SK-N-SH treated with all-trans-retinoic acid at 6 μM for 48 hours (cell line): ENCODE results near the gene TMEM259.

ENCODE experiments used
- ATAC-seq: fragments of 200-7000 bp; cut with Tn5 transposase; 3 replicates; pipeline ENCODE4 v1.9.1; 2020; ENCODE audit warnings: mild to moderate bottlenecking, moderate library complexity
- ARNTL ChIP-seq: fragments of 450-650 bp; formaldehyde crosslinking; IDR thresholded peaks from 2 replicates; pipeline ENCODE4 v1.5.0; 2020; ENCODE audit warnings: low read depth, mild to moderate bottlenecking, moderate library complexity, borderline replicate concordance
- BACH2 ChIP-seq: fragments of 250-450 bp; sonication (Bioruptor Pico); IDR thresholded peaks from 2 replicates; pipeline ENCODE4 v1.9.0; 2021; ENCODE audit warnings: mild to moderate bottlenecking, borderline replicate concordance
- CSDC2 ChIP-seq: fragments of 250-450 bp; sonication (Bioruptor Pico); IDR thresholded peaks from 2 replicates; pipeline ENCODE4 v1.5.0; 2020; ENCODE audit warnings: mild to moderate bottlenecking, moderate library complexity
- ESRRG ChIP-seq: fragments of 250-450 bp; sonication (Bioruptor Pico); IDR thresholded peaks from 2 replicates; pipeline ENCODE4 v1.6.1; 2021; ENCODE audit warnings: mild to moderate bottlenecking
- GLIS3 ChIP-seq: fragments of 250-450 bp; sonication (Bioruptor Pico); IDR thresholded peaks from 2 replicates; pipeline ENCODE4 v1.5.0; 2020; ENCODE audit warnings: mild to moderate bottlenecking, moderate library complexity
- ISL1 ChIP-seq: fragments of 250-450 bp; sonication (Bioruptor Pico); IDR thresholded peaks from 2 replicates; pipeline ENCODE4 v2.1.2; 2022; ENCODE audit warnings: mild to moderate bottlenecking, moderate library complexity
- OSR1 ChIP-seq: fragments of 250-450 bp; sonication (Bioruptor Pico); IDR thresholded peaks from 2 replicates; pipeline ENCODE4 v1.8.0; 2022; ENCODE audit warnings: moderate library complexity, mild to moderate bottlenecking, inconsistent platforms
- PPARA ChIP-seq: fragments of 250-450 bp; sonication (Bioruptor Pico); IDR thresholded peaks from 2 replicates; pipeline ENCODE4 v1.5.0; 2020; ENCODE audit warnings: mild to moderate bottlenecking, borderline replicate concordance
- SNAI2 ChIP-seq: fragments of 250-450 bp; sonication (Bioruptor Pico); IDR thresholded peaks from 2 replicates; pipeline ENCODE4 v1.5.0; 2020; ENCODE audit warnings: mild to moderate bottlenecking, moderate library complexity
- TCF4 ChIP-seq: fragments of 250-450 bp; sonication (Bioruptor Pico); IDR thresholded peaks from 2 replicates; pipeline ENCODE4 v1.8.0; 2021; ENCODE audit warnings: mild to moderate bottlenecking, moderate library complexity, borderline replicate concordance
- TOX ChIP-seq: fragments of 250-450 bp; sonication (Bioruptor Pico); IDR thresholded peaks from 2 replicates; pipeline ENCODE4 v1.8.0; 2021; ENCODE audit warnings: mild to moderate bottlenecking, moderate library complexity, borderline replicate concordance
- ZC3H10 ChIP-seq: fragments of 250-450 bp; sonication (Bioruptor Pico); IDR thresholded peaks from 2 replicates; pipeline ENCODE4 v1.5.1; 2021; ENCODE audit warnings: mild to moderate bottlenecking, moderate library complexity
- ZFP3 ChIP-seq: fragments of 250-450 bp; sonication (Bioruptor Pico); IDR thresholded peaks from 2 replicates; pipeline ENCODE4 v1.5.0; 2020; ENCODE audit warnings: mild to moderate bottlenecking, moderate library complexity
- ZNF565 ChIP-seq: fragments of 450-650 bp; formaldehyde crosslinking; conservative IDR thresholded peaks from 2 replicates; pipeline ENCODE4 v1.5.0; 2020; ENCODE audit warnings: low read depth, mild to moderate bottlenecking, moderate library complexity
- ZNF70 ChIP-seq: fragments of 450-650 bp; formaldehyde crosslinking; IDR thresholded peaks from 2 replicates; pipeline ENCODE4 v1.5.0; 2020; ENCODE audit warnings: mild to moderate bottlenecking, moderate library complexity
- ZNF8 ChIP-seq: fragments of 450-650 bp; formaldehyde crosslinking; IDR thresholded peaks from 2 replicates; pipeline ENCODE4 v1.5.0; 2020; ENCODE audit warnings: mild to moderate bottlenecking, moderate library complexity
- TF ChIP-seq, protein P1 (sequence below): fragments of 250-450 bp; sonication (Bioruptor Pico); IDR thresholded peaks from 2 replicates; pipeline ENCODE4 v1.8.0; 2020; ENCODE audit warnings: mild to moderate bottlenecking, moderate library complexity, borderline replicate concordance
- TF ChIP-seq, protein P2 (sequence below): fragments of 250-450 bp; sonication (Bioruptor Pico); IDR thresholded peaks from 2 replicates; pipeline ENCODE4 v1.5.1; 2021; ENCODE audit warnings: mild to moderate bottlenecking, moderate library complexity
- TF ChIP-seq, protein P3 (sequence below): fragments of 250-450 bp; sonication (Bioruptor Pico); IDR thresholded peaks from 2 replicates; pipeline ENCODE4 v1.8.0; 2021; ENCODE audit warnings: low read depth, mild to moderate bottlenecking, moderate library complexity, borderline replicate concordance
- TF ChIP-seq, protein P4 (sequence below): fragments of 250-450 bp; sonication (Bioruptor Pico); IDR thresholded peaks from 2 replicates; pipeline ENCODE4 v1.5.1; 2020; ENCODE audit warnings: low read depth, mild to moderate bottlenecking, moderate library complexity

The TMEM259 gene

DNA sequence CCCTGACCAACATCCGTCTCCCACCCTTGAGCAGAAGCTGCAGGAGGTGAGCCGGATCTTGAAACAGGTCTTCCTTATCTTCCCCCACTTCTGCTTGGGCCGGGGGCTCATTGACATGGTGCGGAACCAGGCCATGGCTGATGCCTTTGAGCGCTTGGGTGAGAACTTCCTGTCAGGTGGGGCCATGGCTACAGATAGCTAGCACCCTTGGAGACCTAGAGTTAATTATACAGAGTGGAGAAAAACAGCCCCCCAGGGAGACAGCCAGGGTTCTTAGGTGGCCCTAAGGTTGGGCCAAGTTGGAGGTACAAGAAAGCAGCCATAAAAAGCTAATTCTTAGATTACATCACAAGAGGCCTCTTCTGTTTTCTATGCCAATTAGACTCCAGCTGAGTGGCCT, 37.2 kb upstream of the TMEM259 start:
- TF ChIP-seq ZNF70 (CRISPR knock-in tag) (no peak), ARNTL (no peak), ZNF8 (CRISPR knock-in tag) (no peak), OSR1 (CRISPR knock-in tag) (no peak), ZFP3 (CRISPR knock-in tag) (no peak), BACH2 (CRISPR knock-in tag) (no peak), ZNF565 (CRISPR knock-in tag) (no peak), TCF4 (no peak), SNAI2 (no peak), ZC3H10 (no peak), ISL1 (CRISPR knock-in tag) (no peak), GLIS3 (CRISPR knock-in tag) (no peak)
- TF ChIP-seq, protein P1, sequence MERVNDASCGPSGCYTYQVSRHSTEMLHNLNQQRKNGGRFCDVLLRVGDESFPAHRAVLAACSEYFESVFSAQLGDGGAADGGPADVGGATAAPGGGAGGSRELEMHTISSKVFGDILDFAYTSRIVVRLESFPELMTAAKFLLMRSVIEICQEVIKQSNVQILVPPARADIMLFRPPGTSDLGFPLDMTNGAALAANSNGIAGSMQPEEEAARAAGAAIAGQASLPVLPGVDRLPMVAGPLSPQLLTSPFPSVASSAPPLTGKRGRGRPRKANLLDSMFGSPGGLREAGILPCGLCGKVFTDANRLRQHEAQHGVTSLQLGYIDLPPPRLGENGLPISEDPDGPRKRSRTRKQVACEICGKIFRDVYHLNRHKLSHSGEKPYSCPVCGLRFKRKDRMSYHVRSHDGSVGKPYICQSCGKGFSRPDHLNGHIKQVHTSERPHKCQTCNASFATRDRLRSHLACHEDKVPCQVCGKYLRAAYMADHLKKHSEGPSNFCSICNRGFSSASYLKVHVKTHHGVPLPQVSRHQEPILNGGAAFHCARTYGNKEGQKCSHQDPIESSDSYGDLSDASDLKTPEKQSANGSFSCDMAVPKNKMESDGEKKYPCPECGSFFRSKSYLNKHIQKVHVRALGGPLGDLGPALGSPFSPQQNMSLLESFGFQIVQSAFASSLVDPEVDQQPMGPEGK, result no peak
- TF ChIP-seq, protein P2, sequence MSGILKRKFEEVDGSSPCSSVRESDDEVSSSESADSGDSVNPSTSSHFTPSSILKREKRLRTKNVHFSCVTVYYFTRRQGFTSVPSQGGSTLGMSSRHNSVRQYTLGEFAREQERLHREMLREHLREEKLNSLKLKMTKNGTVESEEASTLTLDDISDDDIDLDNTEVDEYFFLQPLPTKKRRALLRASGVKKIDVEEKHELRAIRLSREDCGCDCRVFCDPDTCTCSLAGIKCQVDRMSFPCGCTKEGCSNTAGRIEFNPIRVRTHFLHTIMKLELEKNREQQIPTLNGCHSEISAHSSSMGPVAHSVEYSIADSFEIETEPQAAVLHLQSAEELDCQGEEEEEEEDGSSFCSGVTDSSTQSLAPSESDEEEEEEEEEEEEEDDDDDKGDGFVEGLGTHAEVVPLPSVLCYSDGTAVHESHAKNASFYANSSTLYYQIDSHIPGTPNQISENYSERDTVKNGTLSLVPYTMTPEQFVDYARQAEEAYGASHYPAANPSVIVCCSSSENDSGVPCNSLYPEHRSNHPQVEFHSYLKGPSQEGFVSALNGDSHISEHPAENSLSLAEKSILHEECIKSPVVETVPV (CRISPR knock-in tag), result no peak
- ATAC-seq, result no peak

DNA sequence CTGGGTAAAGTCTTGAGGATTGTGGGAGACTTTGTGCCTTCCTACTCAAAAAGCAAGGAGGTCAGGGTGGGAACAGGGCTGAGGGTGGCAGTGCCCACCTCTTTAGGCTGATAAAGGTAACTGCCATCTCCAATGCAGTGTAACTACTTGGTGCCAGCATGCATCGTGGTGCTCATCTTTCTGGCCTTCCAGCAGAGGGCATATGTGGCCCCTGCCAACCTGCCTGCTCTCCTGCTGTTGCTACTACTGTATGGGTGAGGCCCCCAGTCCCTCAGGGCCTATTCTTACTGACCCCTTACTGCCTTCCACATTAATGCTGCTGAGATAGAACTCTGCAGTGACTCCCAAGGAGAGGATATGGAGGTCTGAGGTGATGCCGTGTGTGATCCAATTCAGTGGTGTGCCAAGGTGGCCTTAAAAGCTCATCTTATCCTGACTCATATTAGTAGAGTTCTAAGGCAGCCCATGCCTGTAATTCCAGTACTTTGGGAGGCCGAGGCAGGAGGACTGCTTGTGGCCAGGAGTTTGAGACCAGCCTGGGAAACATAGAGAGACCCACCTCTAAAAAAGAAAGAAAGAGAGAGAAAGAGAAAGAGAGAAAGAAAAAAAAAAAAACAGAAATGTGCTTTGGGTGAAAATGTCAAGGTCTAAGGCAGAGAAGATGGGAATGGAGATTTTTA, 36.4 kb upstream of the TMEM259 start:
- 0 out of 3 replicates have a peak, but pooled peaks have one; percentile 21 for ATAC-seq
- TF ChIP-seq, protein P3, sequence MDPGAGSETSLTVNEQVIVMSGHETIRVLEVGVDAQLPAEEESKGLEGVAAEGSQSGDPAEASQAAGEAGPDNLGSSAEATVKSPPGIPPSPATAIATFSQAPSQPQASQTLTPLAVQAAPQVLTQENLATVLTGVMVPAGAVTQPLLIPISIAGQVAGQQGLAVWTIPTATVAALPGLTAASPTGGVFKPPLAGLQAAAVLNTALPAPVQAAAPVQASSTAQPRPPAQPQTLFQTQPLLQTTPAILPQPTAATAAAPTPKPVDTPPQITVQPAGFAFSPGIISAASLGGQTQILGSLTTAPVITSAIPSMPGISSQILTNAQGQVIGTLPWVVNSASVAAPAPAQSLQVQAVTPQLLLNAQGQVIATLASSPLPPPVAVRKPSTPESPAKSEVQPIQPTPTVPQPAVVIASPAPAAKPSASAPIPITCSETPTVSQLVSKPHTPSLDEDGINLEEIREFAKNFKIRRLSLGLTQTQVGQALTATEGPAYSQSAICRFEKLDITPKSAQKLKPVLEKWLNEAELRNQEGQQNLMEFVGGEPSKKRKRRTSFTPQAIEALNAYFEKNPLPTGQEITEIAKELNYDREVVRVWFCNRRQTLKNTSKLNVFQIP, result no peak
- TF ChIP-seq CSDC2 (CRISPR knock-in tag) (no peak), TOX (CRISPR knock-in tag) (no peak)
- TF ChIP-seq, protein P1, result no peak

DNA sequence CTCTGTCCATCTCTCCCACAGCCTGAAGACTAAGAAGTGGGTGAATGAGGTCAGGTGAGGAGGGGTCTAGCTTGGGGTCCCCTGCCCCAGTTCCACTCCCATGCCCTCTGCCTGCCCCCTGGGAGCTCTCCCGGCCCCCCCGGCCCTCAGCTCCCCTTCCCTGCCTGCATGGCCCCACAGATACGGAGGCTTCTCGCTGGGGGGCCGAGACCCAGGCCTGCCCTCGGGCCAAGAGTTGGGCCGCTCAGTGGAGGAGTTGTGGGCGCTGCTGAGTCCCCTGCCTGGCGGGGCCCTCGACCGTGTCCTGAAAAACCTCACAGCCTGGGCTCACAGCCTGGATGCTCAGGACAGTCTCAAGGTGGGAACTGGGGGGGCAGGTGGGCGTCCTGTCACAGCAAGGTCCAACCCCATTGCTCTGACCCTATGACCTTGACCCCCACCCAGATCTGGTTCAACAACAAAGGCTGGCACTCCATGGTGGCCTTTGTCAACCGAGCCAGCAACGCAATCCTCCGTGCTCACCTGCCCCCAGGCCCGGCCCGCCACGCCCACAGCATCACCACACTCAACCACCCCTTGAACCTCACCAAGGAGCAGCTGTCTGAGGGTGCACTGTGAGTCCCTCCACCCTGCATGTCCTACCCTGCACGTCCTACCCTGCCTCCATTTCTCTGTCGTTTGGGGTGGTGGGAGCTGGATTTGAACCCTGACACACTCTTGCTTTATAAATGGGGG, 35.1 kb upstream of the TMEM259 start:
- no peak for TF ChIP-seq BACH2 (CRISPR knock-in tag)
- no peak for TF ChIP-seq TCF4
- TF ChIP-seq, protein P4, sequence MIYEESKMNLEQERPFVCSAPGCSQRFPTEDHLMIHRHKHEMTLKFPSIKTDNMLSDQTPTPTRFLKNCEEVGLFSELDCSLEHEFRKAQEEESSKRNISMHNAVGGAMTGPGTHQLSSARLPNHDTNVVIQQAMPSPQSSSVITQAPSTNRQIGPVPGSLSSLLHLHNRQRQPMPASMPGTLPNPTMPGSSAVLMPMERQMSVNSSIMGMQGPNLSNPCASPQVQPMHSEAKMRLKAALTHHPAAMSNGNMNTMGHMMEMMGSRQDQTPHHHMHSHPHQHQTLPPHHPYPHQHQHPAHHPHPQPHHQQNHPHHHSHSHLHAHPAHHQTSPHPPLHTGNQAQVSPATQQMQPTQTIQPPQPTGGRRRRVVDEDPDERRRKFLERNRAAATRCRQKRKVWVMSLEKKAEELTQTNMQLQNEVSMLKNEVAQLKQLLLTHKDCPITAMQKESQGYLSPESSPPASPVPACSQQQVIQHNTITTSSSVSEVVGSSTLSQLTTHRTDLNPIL (CRISPR knock-in tag), result no peak
- no peak for TF ChIP-seq ZNF8 (CRISPR knock-in tag)
- no peak for TF ChIP-seq ZNF565 (CRISPR knock-in tag)
- TF ChIP-seq ZFP3 (CRISPR knock-in tag), result no peak
- TF ChIP-seq OSR1 (CRISPR knock-in tag), result no peak
- no peak for TF ChIP-seq PPARA (CRISPR knock-in tag)
- TF ChIP-seq ZC3H10, result no peak
- TF ChIP-seq GLIS3 (CRISPR knock-in tag), result no peak
- TF ChIP-seq CSDC2 (CRISPR knock-in tag), result no peak
- no peak for TF ChIP-seq ISL1 (CRISPR knock-in tag)
- no peak for ATAC-seq

DNA sequence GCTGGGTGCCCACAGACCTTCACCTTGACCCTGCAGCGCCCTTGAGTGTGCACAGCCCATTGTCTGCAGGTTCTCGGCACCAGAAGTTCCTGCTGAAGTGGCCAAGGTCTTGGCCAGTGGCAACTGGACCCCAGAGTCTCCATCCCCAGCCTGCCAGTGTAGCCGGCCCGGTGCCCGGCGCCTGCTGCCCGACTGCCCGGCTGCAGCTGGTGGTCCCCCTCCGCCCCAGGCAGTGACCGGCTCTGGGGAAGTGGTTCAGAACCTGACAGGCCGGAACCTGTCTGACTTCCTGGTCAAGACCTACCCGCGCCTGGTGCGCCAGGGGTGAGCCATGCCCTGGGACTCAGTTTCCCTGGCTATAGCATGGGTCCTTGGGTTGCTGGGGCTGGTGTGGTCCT, 34.1 kb upstream of the TMEM259 start:
- no peak for ATAC-seq
- TF ChIP-seq ZC3H10 (no peak), TOX (CRISPR knock-in tag) (no peak), ESRRG (CRISPR knock-in tag) (no peak)
